DMS79 treated with DMSO at 0.1 percent for 48 hours (cell line): Measurements from ENCODE around the gene LKAAEAR1.
"Not testable (repeated sequence)": the region's sequence is repeated elsewhere in the genome, so short reads cannot be mapped to it uniquely, and the experiment has no call there.

Experiments used
- DNase-seq: peaks from one replicate; lab custom pipeline; 2025; lab: John Stamatoyannopoulos, UW

LKAAEAR1 gene

DNA sequence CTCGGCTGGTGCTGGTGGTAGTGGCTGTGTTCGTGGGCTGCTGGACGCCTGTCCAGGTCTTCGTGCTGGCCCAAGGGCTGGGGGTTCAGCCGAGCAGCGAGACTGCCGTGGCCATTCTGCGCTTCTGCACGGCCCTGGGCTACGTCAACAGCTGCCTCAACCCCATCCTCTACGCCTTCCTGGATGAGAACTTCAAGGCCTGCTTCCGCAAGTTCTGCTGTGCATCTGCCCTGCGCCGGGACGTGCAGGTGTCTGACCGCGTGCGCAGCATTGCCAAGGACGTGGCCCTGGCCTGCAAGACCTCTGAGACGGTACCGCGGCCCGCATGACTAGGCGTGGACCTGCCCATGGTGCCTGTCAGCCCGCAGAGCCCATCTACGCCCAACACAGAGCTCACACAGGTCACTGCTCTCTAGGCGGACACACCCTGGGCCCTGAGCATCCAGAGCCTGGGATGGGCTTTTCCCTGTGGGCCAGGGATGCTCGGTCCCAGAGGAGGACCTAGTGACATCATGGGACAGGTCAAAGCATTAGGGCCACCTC is 14.3 kb upstream of the LKAAEAR1 start:
- no peak for DNase-seq

DNA sequence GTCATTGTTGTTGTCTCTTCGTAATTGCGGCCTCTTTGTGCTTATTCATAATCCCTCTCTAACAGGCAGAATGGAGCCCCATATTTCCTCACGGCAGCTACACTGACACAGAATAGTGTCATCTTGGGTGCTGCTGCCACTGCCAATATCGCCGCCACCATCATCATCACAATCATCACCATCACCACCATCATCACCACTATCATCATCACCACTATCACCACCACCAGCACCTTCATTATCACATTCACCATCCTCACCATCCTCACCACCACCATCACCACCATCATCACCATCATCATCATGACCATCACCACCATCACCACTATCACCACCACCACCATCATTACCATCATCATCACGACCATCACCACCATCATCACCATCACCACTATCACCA is 12.3 kb upstream of the LKAAEAR1 start:
- no peak for DNase-seq

DNA sequence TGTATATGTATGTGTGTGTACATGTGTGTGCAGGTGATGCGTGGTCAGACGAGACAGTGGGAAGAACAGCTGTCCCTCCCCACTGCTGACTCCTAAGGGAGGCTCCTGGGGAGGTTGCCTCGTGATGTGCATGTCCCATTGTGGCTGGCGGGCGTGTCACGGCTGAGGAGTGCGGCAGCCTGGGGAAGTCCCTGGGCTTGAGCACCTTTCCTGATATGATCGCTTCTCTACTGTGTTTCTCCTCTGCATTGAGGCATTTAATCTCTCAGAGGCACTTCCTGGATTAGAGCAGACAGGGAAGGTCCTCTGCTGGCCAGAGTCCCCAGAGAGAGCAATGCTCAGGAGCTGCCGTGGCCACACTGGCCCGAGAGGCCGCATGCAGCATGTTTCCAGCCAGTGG is 11.7 kb upstream of the LKAAEAR1 start:
- DNase-seq = no peak

DNA sequence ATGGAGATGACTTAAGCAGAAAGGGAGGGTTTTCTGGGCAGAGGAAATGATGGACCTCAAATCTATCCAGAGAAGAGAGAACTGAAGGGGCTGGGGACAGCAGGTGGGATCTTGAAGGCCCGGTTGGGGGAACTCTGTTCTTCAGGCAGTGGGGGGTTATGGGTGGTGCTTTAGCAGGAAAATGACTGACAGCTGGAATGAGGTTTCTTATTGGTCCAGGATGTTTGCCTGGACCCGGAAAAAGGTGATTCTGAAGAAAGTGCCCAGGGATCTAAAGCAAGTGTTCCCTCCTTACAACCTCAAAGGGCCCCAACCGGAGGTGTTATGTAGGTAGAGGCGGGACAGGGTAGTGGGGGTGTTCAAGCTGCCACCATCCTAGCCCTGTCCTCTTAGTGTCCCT is 11.3 kb upstream of the LKAAEAR1 start:
- no peak for DNase-seq

DNA sequence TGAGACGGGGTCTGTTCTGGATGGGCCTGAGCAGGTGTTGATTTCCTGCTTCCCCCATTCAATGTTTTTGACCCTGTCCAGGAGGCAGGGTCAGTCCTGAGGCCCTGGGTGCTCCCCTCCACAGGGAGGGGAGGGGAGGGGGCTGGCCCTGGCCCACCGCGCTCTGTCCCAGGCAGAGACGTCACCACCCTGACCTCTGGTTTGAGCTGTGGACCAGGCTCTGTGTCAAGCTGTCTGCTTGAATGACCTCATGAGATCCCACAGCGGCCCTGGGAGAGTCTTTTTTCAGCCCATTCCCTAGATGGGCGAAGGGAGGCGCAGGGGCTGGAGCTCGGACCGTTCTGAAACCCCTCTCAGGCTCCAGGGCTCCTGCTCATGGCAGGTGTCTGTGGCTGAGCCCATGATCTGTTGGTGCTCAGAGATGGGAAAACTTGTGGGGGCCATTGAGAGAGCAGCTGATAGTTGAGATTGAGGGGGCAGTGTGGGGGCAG is 8.9 kb upstream of the LKAAEAR1 start:
- no peak for DNase-seq

DNA sequence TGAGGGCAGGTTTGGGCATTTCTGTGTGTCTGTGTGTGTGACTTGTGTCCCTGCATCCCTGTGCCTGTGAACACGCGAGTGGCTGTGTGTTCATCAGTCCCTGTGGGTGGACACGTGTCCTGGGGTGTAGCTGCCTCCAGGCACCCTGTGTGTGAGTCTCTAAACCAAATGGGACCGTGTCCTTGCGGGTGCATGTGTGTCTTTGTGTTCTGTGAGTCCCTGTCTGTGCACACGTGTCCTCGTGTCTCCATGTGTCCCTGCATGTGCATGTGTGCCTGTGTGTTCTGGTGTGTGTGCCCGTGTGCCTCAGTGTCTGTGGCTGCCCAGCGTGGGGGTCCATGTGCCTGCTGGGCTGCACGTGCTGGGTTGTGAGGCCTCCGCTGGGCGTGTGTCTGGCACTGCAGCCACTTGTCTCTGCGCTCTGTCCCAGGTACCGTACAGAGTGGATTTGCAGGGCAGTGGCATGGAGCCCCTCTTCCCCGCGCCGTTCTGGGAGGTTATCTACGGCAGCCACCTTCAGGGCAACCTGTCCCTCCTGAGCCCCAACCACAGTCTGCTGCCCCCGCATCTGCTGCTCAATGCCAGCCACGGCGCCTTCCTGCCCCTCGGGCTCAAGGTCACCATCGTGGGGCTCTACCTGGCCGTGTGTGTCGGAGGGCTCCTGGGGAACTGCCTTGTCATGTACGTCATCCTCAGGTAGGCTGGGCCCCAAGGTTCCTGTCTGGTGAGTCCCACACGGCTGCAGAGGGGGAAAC is 8.2 kb upstream of the LKAAEAR1 start:
- no peak for DNase-seq

DNA sequence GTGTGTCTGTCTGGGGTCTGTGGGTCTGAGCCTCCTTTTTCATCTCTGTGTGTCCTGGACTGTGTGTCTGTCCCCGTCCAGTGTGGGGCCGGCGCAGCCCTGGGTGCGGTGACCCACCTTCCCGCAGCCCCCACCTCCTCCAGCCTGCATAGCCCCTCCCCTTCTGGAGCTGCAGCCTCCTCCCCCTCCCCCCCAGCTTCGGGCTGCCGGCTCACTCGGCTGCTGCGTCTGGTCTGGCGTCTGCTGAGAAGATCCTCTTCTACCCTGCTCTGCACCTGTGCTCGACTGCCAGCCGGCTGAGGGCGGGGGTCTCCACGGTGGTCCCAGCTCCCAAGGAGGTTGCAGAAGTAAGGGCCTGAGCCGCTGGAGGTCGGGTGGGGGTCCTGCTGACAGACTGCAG is 7.6 kb upstream of the LKAAEAR1 start:
- DNase-seq = no peak

DNA sequence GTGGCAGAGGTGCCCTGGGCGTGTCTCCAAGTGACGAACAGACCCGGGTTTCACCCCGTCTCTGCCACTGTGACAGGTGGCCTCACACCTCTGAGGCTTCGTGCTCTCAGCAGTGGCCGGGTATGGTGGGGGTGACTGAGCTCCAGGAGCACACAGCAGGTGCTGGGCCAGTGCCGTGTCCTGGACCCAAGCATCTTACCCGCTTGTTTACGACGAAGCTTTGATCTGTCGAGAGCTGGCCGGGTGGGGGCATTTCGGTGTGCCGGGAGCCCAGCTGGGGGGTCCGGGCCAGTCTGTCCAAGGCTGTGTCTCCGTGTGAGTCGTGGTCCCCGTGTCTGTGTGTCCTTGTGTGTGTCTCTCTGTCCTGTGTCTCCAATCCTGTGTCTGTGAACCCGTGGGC is 7.1 kb upstream of the LKAAEAR1 start:
- no peak for DNase-seq

DNA sequence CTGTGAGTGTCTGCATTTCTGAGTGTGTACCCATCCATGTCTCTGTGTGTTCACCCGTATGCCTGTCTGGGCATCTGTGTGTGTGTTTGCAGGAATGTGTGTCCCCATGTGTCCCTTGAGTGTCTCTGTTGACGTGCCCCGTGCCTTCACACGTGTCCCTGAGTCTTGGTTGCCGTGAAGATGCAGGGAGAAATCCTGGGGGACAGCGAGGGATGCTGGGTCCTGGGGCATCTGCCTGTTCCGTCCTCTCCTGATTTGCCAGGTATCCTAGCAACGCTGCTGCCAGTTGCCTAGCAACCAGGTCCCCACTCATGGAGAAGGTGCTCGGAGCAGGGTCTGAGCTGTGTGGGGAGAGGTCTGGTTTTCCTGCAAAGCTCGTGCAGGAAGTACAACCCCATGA is 6.0 kb upstream of the LKAAEAR1 start:
- peak; percentile 39 for DNase-seq

DNA sequence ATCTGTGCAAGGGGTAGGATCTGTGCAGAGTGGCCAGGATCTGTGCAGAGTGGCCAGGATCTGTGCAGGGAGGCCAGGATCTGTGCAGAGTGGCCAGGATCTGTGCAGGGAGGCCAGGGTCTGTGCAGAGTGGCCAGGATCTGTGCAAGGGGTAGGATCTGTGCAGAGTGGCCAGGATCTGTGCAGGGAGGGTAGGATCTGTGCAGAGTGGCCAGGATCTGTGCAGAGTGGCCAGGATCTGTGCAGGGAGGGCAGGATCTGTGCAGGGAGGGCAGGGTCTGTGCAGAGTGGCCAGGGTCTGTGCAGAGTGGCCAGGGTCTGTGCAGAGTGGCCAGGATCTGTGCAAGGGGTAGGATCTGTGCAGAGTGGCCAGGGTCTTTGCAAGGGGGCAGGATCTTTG is 4.4 kb upstream of the LKAAEAR1 start:
- not testable (repeated sequence) for DNase-seq

DNA sequence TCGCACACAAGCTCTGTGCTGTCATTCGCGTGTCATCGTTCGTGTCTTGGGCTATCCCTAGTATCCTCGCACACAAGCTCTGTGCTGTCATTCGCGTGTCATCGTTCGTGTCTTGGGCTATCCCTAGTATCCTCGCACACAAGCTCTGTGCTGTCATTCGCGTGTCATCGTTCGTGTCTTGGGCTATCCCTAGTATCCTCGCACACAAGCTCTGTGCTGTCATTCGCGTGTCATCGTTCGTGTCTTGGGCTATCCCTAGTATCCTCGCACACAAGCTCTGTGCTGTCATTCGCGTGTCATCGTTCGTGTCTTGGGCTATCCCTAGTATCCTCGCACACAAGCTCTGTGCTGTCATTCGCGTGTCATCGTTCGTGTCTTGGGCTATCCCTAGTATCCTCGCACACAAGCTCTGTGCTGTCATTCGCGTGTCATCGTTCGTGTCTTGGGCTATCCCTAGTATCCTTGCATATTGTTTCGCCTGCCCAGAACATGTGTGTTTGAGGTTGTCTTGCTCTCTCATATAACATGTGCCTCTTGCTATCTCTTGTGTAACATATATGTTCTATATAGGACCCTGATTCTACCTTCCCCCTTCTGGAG is 3.1 kb upstream of the LKAAEAR1 start:
- DNase-seq = not testable (repeated sequence)

DNA sequence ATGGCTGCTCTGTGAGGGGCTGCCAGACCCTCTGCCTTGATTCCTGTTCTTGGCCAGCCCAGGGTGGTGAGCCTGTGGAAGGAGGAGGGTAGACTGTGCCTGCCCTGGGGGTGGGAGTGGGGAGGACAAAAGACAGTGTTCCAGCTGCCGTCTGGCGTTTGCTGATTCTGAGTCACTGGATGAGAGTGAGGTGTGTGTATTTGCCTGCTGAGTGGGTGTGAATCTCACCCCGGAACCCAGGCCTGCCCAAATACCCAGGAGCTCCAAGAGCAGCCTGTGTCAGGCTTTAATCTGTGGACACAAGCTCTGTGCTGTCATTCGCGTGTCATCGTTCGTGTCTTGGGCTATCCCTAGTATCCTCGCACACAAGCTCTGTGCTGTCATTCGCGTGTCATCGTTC is 2.6 kb upstream of the LKAAEAR1 start:
- DNase-seq = no peak

DNA sequence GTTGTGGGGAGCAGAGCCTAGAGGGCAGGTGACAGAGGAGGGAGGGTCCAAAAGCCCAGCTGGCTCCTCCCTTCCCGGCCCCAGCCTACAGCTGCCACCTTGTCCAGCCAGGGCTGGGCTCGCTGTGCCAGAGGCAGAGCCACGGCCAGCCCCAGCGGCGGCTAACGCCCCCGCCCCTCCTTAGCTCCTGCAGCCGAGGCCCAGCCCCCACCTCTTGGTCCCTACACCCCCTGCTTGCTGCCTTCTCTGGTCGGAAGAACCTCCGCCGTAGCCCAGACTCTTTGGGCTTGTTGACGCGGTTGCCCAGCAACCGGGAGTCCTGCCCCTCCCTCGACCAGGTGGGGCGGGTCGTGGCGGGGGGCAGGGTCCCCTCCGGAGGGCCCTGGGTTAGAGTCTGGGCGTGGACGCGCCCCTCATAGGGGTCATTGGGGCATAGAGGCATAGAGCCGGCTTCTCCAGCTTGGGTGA is 521 bp upstream of the LKAAEAR1 start:
- DNase-seq = peak; percentile 66

DNA sequence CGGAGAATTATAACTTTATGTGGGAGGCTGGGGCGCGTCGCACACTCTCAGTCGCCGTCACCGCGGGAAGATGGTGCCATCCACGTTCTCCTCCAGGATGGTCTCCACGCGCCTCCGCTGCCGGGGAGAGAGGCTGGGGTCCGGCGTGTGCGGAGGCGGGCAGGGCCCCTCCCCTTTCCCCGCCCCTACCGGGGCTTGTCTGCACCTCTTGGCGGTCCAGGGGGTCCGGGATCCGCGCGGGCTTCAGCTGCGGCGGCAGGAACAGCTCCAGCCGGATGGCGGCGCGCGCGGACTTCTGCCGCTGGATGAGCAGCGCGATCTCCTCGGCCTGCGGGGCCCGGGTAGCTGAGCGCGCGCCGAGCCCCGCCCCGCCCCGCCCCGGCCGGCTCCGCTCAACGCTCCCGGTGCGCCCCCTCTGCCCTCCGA is 807 bp downstream of the LKAAEAR1 start:
- DNase-seq = peak; percentile 74

DNA sequence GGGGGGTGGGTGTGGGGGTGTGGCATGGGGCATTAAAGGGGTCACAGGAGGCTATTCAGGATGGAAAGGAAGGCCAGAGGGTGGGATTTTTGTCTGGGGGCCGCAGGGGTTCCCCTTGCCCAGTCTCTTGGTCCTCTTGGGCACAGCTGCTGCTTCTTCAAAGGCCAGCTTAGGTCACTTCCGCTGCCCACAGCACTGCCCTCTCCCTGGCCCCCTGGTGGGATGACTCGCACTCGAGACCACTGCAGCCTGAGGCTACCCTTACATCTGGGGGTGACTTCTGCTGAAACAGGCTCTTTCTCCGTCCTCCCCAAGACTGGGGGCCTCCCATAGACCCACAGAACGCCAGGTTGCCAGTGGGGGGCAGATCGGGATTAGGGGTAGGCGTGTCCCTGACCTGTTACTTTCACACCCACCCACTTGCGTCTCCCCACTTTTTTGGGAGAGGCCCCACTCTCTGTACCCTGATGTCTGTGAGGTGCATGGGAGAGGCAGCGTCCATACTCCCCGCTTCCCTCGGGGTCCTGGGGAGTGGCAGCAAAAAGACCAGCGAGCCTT is 1.3 kb downstream of the LKAAEAR1 start:
- DNase-seq = no peak

DNA sequence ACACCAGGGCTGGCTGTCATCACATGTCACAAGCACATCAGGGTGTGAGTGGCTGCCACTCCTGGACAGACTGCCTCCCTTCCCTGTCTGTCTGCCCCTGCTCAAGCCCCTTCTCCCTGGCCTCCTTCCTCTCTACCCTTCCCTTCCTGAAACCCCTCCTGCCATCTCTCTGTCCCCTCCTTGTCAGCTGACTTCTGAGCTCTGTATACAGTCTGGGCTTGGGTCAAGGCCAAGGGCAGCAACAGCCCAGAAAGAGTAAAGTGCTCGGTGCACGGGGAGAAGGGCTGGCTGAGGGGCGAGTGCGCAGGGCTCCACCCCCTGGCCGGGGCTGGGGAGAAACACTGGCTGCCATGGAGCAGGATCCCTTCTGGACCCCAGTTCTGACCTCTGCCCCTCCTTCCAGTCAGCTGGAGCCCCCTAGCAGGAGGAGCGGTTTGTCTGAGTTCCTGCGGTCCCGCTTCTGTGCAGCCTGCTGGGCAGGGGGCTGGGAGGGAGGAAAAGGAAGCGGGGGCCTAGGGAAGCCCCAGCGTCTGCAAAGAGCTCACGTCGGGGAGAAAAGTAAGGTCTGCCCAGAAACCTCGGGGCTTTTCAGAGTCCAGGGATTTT is 2.0 kb downstream of the LKAAEAR1 start:
- DNase-seq = no peak

DNA sequence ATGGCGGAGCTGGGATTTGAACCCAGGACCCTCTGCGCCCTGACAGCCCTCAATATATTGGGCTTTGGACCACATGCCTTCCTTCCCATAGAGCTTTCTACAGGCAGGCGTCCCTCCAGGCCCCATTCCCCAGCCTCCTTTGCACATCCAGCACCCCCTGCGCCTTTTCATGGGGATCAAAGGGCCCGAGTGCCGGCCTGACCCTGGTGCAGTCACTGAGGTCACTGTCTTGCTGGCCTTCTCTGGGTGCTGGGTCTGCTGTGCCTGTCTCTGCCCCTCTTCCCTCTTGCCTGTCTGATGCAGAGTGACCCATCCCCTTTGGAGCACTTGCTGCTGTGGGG is 2.6 kb downstream of the LKAAEAR1 start:
- DNase-seq = no peak

DNA sequence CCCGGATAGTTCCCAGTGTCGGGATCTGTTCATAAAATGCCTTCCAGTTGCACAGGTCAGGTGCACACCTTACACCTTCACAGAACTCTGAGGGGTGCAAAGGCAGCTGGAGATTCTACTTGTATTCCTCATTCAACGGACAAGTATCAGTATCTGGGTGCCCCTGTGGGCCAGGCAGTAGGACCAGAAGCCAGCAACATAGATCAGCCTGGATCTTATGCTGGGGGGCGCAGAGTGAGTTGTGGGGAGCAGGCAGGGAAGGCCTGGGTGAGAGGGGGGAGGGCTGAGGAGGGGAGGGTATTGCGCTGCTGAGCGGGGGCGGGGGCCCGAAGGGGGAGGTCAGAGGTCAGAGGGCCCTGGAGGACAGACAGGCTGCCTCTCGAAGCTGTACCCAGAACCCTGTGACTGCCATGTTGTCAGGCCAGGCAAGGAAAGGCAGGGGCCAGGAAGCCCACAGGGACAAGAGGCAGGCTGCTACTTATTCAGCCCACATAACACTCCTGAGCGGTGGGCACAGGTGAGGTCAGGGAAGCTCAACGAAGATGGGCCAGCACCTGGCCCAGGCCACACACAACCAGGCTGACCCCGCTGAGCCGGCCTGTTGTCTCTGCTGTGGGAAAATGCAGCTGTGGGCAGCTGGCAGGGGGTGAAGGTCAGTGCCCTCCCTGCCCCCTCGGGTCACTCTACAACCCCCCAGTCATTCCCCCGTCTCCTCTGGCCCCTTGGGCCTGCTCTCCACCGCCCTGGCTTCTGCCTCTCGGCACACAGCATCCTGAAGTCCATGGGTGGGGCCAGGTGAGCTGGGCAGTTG is 3.2 kb downstream of the LKAAEAR1 start:
- DNase-seq = no peak

DNA sequence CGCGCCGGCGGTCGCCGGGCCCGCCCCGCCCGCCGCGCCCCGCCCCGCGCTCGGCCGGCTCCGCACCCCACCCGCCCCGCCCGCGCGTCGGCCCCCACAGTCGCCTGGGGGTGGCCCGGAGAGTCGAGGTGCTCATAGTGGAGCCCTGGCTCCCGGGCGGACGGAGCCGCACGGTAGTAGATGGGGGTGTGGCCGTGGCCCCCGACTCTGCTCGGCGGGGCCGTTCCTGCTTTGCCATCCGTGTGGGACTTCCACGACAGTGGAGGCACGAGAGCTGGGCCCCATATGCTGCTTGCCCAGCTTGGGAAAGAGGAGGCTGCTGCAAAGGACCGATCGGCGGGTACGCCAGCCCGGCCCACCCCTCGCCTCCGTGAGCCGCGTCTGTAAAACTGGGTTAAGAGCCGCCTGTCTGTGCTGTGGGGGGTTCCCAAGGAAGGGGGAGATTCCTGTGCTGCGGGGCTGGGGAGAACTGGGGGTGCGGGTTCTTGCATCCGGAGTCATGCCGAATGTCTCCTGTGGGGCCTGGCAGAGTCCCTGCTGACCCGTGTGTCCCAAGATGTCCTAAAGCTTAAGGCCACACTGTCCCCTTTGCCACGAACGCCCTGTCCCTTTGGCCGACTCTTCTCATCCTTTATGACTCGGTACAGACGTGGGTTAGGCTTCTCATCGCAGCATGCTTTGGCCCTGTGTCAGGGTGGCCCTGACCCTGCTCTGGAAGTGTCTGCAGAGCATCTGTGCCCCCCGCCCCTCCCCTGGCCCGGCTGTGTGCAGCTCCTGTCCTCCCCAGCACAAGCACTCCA is 4.0 kb downstream of the LKAAEAR1 start, which contains the start of gene OPRL1:
Gene OPRL1 (plus strand): TSS at position 70 of the 800 bp plus-strand sequence. CDS start 12,639 bp downstream, outside the sequence.
- DNase-seq = no peak

DNA sequence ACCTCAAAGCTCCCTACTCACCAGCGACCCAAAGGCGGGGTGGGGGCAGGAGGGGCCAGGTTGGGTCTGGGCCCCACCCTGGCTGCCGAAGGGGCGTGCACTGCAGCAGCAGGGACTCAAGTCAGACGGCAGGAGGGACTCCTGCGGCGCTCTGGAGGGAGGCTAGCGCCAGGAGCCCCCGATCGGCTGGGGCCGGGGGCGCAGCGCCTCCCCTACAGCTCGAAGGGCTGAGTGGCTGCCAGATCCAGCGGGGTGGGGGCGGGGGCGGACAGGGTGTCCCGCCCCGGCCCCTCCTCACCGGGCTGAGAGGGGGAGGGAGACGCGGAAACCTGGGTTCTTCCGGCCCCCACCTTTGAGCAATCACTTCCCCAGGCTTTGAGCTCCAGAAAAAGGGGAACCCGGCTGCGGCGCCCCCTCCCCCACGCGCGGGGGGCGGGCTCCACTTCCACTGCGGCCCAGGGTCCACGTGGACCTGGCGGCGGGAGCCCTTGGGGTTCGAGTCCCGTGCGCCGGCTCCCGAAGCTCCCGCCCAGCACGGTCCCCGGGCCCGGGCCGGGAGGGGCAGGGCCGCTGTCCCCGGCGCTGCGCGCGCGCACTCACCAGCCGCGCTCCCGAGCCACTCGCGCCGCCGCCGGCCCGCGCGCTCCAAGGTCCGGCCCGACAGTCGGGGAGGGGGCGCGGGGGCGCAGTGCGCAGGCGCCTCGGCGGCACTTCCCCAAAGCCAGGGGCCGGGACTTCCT is 4.8 kb downstream of the LKAAEAR1 start, which contains the start of gene RGS19:
Gene RGS19 (minus strand): TSS at position 246 of the 740 bp plus-strand sequence. CDS start 2,632 bp downstream, outside the sequence.
- DNase-seq = peak; percentile 71
